Retinal pigment epithelial cell (primary cell): ENCODE data around the gene LSS.

Experiments
- DNase-seq: peaks from one replicate; pipeline ENCODE4 v3.0.0-alpha.2; 2010; ENCODE audit warnings: low read depth
- H3K4me3 ChIP-seq: 2 replicates; pipeline ENCODE4 v1.5.1; 2011; ENCODE audit warnings: mild to moderate bottlenecking, low read length, control low read depth, moderate library complexity
- CTCF ChIP-seq: conservative IDR thresholded peaks from 2 replicates; pipeline ENCODE4 v1.5.1; 2011; ENCODE audit warnings: low read depth, low read length, control low read depth, inconsistent platforms

The LSS gene

DNA sequence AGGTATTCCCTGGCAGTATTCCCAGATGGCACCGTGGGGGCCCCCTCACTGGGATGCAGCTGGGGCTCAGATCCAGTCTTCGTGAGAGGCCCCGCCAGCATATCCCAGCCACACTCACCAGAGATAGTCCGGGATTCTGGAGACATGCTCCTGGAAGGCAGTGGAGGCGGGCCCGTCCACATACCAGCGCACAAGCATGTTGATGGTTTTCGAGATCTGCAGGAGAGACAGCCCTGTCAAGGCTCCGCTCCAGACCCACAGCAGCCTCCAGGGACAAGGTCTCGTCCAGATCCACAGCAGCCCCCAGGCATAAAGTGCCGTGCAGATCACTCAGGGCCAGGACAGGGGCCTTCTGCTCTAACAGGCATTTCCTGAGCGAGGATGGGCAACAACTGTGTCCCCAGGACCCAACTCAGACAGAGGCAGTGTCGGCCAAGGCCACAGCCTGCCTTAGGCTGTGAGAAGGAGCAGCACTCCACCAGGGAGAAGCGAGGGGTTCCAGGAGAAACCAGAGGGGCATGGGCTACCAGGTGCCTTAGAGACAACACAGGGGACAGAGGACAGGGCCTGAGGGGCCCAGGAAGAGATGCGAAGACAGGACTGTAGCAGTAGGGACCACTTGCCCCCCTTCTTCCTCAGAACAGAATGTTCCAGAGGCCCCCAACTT is 14.8 kb downstream of the LSS start:
- no peak overlapping the region for H3K4me3 ChIP-seq
- TF ChIP-seq CTCF = no peak
- DNase-seq = no peak

GRCh38 chr21:46212721-46213484 is 15.7 kb downstream of the LSS start:
- DNase-seq = no peak
- no peak overlapping the region for H3K4me3 ChIP-seq
- no peak for TF ChIP-seq CTCF

DNA sequence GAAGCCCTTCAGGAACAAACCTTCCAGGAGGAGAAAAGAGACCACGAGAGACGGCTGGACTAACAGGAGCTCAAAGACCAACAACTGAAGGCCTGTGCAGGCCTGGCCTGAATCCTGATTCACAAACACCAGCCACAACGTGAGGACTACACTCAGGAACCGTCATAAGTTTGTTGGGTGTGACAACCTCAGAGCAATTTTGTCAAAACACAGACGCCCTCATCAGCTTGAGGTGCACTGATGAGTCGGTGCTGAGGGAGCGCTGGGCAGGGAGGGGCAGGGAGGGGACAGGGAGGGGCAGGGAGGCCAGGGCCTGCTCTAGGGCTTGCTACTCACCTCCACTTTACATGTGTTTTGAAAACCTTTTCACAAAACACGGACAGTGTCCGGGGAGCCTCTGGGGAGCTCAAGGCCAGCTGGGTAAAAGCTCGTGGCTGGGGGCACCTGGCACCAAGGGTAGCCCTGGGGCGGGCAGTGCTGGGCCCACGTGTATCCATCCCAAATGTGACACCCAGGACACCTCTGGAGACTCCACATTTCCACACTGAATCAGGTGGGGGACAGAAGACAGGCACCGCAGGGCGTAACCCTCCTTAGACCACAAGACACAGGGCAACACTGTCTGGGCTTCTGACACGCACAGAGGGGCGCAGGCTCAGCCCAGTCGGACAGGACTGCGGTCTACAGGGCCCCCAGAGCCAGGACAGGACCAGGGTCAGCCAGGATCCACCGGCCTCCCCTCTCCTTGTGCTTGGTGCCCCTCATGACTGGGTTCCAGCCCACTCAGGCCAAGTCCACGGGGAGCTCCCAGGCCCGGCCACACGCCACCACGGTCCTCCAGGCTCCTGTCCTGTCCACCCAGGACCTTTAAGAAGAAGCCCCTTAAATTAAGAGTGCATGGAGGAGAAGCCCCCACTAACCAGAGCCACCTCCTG is 16.5 kb downstream of the LSS start:
- no peak for TF ChIP-seq CTCF
- no peak overlapping the region for H3K4me3 ChIP-seq
- no peak for DNase-seq

DNA sequence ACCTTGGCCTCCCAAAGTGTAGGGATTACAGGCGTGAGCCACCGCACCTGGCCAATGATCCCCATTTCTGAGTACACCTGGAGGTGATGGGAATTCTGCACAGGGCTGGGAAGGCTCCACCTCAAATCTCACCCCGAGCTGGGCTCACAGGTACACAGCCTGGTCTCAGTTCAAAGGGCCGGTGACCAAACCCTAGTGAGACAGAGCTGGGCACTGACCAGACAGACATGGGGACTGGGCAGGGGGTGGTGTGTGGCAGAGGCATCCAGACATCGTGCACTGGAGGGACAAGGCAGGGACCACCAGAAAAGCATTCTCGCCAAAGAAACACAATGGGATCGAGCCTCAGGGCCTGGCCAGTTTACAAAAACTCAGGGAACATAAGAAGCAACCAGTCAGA is 17.2 kb downstream of the LSS start:
- no peak overlapping the region for H3K4me3 ChIP-seq
- DNase-seq = no peak
- TF ChIP-seq CTCF = no peak

DNA sequence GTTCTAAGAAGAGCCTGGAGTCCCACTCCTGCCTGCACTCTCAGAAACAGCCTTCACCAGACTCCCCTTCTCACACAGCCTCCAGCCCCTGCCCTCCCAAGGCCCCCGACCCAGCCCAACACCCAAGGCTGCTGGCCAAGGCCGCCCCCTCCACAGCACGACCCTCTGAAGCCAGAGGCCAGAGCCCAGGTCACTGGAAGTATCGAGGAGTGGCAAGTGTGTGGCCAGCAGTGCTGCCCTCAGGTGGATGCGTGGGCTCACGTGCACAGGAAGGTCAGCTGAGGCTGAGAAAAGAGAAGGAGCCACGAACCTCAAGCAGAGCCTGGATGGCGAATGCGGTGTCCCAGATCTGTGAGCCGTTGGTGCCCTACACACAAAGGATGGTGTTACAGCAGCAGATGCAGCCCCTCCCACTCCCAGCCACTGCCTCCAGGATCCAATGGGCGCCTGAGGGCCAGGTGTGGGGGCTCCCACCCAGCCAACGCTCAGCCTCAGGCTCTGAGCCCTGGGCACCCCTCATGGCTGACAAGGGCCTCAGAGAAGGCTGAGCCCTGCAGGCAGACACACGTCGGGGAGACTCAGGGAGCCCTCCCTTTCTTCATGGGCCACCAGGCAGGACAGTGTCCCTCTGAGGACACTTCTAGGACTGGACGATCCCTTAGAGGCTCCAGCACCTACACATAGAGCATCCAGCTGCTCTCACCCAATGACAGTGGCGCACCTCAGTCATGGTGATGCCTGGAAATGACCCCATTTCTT is 18.0 kb downstream of the LSS start:
- no peak for DNase-seq
- TF ChIP-seq CTCF = no peak
- no peak overlapping the region for H3K4me3 ChIP-seq
